Prostate gland (tissue), 2 donors: ENCODE measurements around the gene SCFD2.

Source experiments
- CTCF ChIP-seq, 4 experiments: fragments of 200-600 bp in 2 of 4; fragments of 450-650 bp in 2 of 4; sonication (generic) in 2 of 4; IDR thresholded peaks; 1 replicate in 3 of 4; 2 replicates in 1 of 4; pipeline ENCODE4 v1.5.1; 2016 to 2019; ENCODE audit warnings: antibody characterized with exemption in 4 of 4, mild to moderate bottlenecking in 2 of 4, moderate library complexity in 2 of 4
- POLR2AphosphoS5 ChIP-seq: sonication (generic); formaldehyde crosslinking; IDR thresholded peaks from one replicate; pipeline ENCODE4 v1.6.1; 2017; ENCODE audit warnings: antibody characterized with exemption

GRCh38 chr4:52968241-52968640, 397.6 kb downstream of the SCFD2 start:
- TF ChIP-seq CTCF (IDR thresholded peaks at IDR 0.05) (no peak), POLR2AphosphoS5 (no peak)
